Transverse colon (tissue), 4 donors: ENCODE results near the gene MPV17. TPM values are rescaled to one million over a fixed set of nuclear protein-coding genes. Genes with fewer than 3 reads are reported as not detected.

Experiments
- DNase-seq: peaks from one replicate; pipeline ENCODE4 v3.0.0-alpha.2; 2019
- H3K27ac ChIP-seq, 4 donors: fragments of 200-600 bp; sonication (generic); 2 replicates each; pipeline ENCODE4 v1.5.1; 2016 to 2018; ENCODE audit warnings: inconsistent platforms in 4 of 4
- H3K27me3 ChIP-seq: fragments of 200-600 bp; sonication (generic); 2 replicates; pipeline ENCODE4 v1.5.1; 2017; ENCODE audit warnings: inconsistent platforms
- H3K36me3 ChIP-seq, 4 donors: fragments of 200-600 bp; sonication (generic); 2 replicates each; pipeline ENCODE4 v1.5.1; 2017 to 2019; ENCODE audit warnings: inconsistent platforms in 4 of 4
- H3K4me1 ChIP-seq, 4 donors: fragments of 200-600 bp; sonication (generic); 2 replicates each; pipeline ENCODE4 v1.5.1; 2017 to 2020; ENCODE audit warnings: inconsistent platforms in 4 of 4
- H3K4me3 ChIP-seq, 4 donors: fragments of 200-600 bp; sonication (generic); 1 replicate in 1 of 4; 2 replicates in 3 of 4; pipeline versions ENCODE4 v1.5.1 to v1.6.1; 2017 to 2019; ENCODE audit warnings: inconsistent platforms in 4 of 4
- H3K9me3 ChIP-seq, 2 donors: fragments of 200-600 bp; sonication (generic); 2 replicates each; pipeline ENCODE4 v1.5.1; 2017 to 2019; ENCODE audit warnings: inconsistent platforms in 2 of 2
- EP300 ChIP-seq: sonication (generic); formaldehyde crosslinking; IDR thresholded peaks from one replicate; pipeline ENCODE4 v1.6.1; 2017; ENCODE audit warnings: antibody characterized with exemption, low read depth
- POLR2A ChIP-seq: fragments of 450-650 bp; IDR thresholded peaks from one replicate; pipeline ENCODE4 v1.6.1; 2016; ENCODE audit warnings: antibody characterized with exemption, mild to moderate bottlenecking, moderate library complexity
- POLR2AphosphoS5 ChIP-seq, 3 donors: sonication (generic); formaldehyde crosslinking; IDR thresholded peaks; one replicate each; pipeline ENCODE4 v1.6.1; 2016; ENCODE audit warnings: antibody characterized with exemption in 3 of 3
- whole genome bisulfite sequencing, 2 donors: methylation state at CpG; one replicate each; pipeline ENCODE4 v1.1.5; 2018; ENCODE audit warnings: low coverage in 1 of 2; 5-methylcytosine and 5-hydroxymethylcytosine counted together
- in situ Hi-C, 4 donors: fragments of 200-750 bp; cut with MboI; loops; one replicate each; pipeline versions ENCODE4 v1.15.0 to v1.15.1; 2017; ENCODE audit warnings: low sequenced_read_pairs in 3 of 4, low pct_ligation_motif_present in 1 of 4, low pct_unique_long_range_greater_than_20kb in 1 of 4
- intact Hi-C: fragments of 100-400 bp; cut with DNase I; formaldehyde crosslinking; loops from one replicate; pipeline ENCODE4 v1.15.1; 2023; ENCODE audit warnings: low total_unique reads
- total RNA-seq, 4 donors: library from RNA; depleted of rRNA; stranded (reverse); fragments of >200 nt; gene quantifications; one replicate each; pipeline ENCODE4 v1.1.0, GENCODE V29; 2016
- TF ChIP-seq, protein P1 (sequence below), 5 experiments: fragments of 200-600 bp in 3 of 5; fragments of 450-650 bp in 2 of 5; sonication (generic) in 3 of 5; IDR thresholded peaks; 1 replicate in 2 of 5; 2 replicates in 3 of 5; pipeline ENCODE4 v1.5.1; 2016 to 2017; ENCODE audit warnings: antibody characterized with exemption in 5 of 5, inconsistent platforms in 3 of 5, mild to moderate bottlenecking in 2 of 5, moderate library complexity in 1 of 5

The MPV17 gene
- total RNA-seq, 4 donors from 2014 or later = 34.4 to 53.8 (median 38.3) TPM

DNA sequence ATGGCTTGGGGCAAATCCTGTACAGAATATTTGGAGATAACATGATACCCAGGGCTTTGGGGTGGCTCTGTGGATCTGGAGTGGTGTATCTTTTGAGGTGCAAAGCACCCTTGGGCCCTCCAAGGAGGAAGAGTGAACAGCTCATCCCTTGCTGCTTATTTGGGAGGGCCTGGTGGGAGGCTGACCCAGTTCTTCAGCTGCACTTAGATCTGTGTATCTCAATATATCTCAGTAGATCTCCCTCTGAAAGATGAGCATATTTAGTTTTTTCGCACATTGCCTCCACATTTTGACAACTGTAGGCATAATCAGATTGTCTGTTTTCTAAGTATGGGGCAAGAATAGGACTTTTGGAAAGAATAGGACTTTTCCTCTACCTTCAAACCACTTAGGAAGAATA is 37.9 kb downstream of the MPV17 start:
- DNase-seq = no peak
- intact Hi-C loops = loop anchor here (10.0 kb wide), 1 partner anchor 320 kb away; no protein-coding TSS in a partner anchor
- Histone ChIP-seq H3K27ac (no peak overlapping the region), H3K9me3 (no peaks in the 10 kb centered on the region), H3K27me3 (peaks cover 56% of the 10 kb centered on the region), H3K4me1 (no peaks in the 10 kb centered on the region), H3K4me3 (no peak overlapping the region), H3K36me3 (no peaks in the 10 kb centered on the region)
- in situ Hi-C loops = loop anchor here (5.0 to 25.0 kb wide), 3 partner anchors 180 to 323 kb away; partner anchors contain the start of gene MAPRE3 (in 3 of the 4)
- WGBS, 2 donors = 88 to 97% methylated on average over 1 of the region's 1 CpG
- TF ChIP-seq EP300 = no peak
- TF ChIP-seq, protein P1, sequence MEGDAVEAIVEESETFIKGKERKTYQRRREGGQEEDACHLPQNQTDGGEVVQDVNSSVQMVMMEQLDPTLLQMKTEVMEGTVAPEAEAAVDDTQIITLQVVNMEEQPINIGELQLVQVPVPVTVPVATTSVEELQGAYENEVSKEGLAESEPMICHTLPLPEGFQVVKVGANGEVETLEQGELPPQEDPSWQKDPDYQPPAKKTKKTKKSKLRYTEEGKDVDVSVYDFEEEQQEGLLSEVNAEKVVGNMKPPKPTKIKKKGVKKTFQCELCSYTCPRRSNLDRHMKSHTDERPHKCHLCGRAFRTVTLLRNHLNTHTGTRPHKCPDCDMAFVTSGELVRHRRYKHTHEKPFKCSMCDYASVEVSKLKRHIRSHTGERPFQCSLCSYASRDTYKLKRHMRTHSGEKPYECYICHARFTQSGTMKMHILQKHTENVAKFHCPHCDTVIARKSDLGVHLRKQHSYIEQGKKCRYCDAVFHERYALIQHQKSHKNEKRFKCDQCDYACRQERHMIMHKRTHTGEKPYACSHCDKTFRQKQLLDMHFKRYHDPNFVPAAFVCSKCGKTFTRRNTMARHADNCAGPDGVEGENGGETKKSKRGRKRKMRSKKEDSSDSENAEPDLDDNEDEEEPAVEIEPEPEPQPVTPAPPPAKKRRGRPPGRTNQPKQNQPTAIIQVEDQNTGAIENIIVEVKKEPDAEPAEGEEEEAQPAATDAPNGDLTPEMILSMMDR (IDR thresholded peaks at IDR 0.05) = no peak
- TF ChIP-seq POLR2A = no peak
- no peak for TF ChIP-seq POLR2AphosphoS5 (IDR thresholded peaks at IDR 0.05)

DNA sequence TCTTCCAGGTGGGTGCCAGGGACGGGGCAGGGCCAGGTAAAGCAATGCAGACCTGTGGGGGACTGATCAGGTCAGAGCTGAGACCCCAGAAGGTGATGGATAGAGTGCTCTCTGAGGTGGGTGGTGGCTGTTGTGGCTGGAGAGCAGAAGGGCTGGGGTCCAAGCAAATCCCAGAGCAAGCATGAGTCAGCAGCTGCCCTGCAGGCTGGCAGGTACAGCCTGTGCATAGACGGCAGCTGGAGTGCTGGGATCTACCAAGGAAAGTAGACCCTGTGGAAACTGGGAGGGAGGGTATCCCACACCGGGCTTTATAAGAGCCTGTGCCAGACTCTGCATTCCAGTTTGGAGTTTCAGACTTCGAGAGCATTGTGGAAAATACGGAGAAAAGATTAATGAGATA is 40.0 kb downstream of the MPV17 start:
- Histone ChIP-seq H3K27ac (no peak overlapping the region), H3K27me3 (peaks cover 52% of the 10 kb centered on the region), H3K9me3 (no peaks in the 10 kb centered on the region), H3K36me3 (no peaks in the 10 kb centered on the region), H3K4me3 (no peak overlapping the region), H3K4me1 (no peaks in the 10 kb centered on the region)
- TF ChIP-seq EP300 (no peak), POLR2A (no peak), POLR2AphosphoS5 (IDR thresholded peaks at IDR 0.05) (no peak)
- TF ChIP-seq, protein P1 (IDR thresholded peaks at IDR 0.05) = no peak
- intact Hi-C loops (loop anchor here (10.0 kb wide), 1 partner anchor 318 kb away; no protein-coding TSS in a partner anchor), in situ Hi-C loops (loop anchor here (5.0 to 25.0 kb wide), 3 partner anchors 178 to 321 kb away; partner anchors contain the start of gene MAPRE3 (in 3 of the 4))
- WGBS, 2 donors = 40 to 49% methylated on average over 1 to 5 of the region's 5 CpGs
- no peak for DNase-seq

DNA sequence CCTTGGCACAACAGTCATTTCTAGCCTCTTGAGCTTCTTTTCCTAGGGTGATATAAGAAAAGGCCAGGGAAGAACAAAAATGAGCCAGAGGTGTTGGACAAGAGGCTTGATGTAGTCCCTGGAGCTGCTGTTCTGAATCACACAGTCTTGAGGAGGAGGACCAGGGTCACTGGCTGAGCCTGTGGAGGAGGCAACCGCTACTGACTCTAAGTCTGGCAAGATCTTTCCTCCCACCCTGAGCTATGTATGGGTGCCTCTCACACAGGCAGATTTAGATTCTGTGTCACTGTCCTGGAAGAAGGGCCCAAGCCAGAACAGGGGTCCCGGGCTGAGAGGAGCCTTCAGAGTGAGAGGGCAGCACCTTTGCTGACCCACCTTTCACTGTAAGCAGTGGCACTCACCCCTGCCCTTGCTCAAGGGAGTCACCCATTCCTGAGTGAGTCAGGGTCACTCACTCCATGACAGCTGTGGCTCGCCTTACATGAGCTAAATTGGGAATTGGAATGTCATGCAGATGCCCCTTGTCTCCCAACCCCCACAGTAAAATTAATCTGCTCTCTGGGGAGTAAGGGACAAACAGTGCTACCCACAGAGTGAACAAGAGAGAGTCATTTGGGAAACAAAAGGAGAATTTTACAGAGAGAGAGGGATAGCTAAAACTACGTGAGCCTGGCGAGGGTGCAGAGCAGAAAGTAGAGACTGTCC is 40.9 kb downstream of the MPV17 start, which contains the start of gene TRIM54:
Gene TRIM54 (plus strand): TSS at position 575 of the 705 bp plus-strand sequence. CDS start 303 bp downstream, outside the sequence.
- 69% methylated on average over 4 of the region's 5 CpGs; no CpG with 5 or more reads in 1 of the 2 donors for WGBS, 2 donors
- H3K4me1 ChIP-seq = no peaks in the 10 kb centered on the region

DNA sequence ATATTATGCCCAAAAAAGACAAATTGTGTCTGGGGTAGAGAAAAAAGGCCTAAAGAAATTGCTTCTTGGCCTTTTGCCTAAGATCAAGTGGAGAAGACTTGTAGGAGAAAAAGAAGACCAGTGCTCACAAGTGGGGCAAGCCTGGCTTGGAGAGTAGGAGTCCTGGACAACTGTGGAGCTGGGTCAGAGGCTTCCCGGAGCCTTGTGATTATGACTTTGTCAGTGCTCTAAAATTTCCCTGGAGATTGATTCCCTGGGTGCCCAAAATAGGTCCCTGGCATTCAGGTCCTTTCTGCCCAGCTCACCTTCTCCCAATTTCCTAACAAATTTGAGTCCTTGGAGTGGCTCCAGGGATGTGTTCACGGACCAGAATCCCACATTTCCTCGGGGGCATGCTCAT is 41.5 kb downstream of the MPV17 start:
- Histone ChIP-seq H3K27me3 (peaks cover 40% of the 10 kb centered on the region), H3K4me1 (no peaks in the 10 kb centered on the region), H3K9me3 (no peaks in the 10 kb centered on the region), H3K36me3 (no peaks in the 10 kb centered on the region), H3K4me3 (no peak overlapping the region), H3K27ac (no peak overlapping the region)
- in situ Hi-C loops (loop anchor here (5.0 to 25.0 kb wide), 3 partner anchors 177 to 319 kb away; partner anchors contain the start of gene MAPRE3 (in 3 of the 4)), intact Hi-C loops (loop anchor here (2.0 to 10.0 kb wide), 2 partner anchors 183 to 317 kb away; no protein-coding TSS in a partner anchor)
- TF ChIP-seq POLR2AphosphoS5 (IDR thresholded peaks at IDR 0.05) (no peak), EP300 (no peak), POLR2A (no peak)
- TF ChIP-seq, protein P1 (IDR thresholded peaks at IDR 0.05) = no peak
- WGBS, 2 donors = 70 to 78% methylated on average over 3 of the region's 3 CpGs
- DNase-seq = no peak

More for the DNA sequence above, 40.9 kb downstream of the MPV17 start, which contains the start of gene TRIM54:
- Histone ChIP-seq H3K4me3 (no peak within 1 kb of the TSS), H3K9me3 (no peaks in the 10 kb centered on the region), H3K27ac (no peak within 1 kb of the TSS), H3K36me3 (no peaks in the 10 kb centered on the region), H3K27me3 (peaks cover 45% of the 10 kb centered on the region)
- in situ Hi-C loops = loop anchor here (5.0 to 25.0 kb wide), 3 partner anchors 177 to 320 kb away; partner anchors contain the start of gene MAPRE3 (in 3 of the 4)
- no peak for DNase-seq
- intact Hi-C loops = loop anchor here (2.0 to 10.0 kb wide), 2 partner anchors 183 to 317 kb away; no protein-coding TSS in a partner anchor
- TF ChIP-seq, protein P1 (IDR thresholded peaks at IDR 0.05) = no peak
- TF ChIP-seq POLR2A = no peak
- TF ChIP-seq POLR2AphosphoS5 (IDR thresholded peaks at IDR 0.05) = no peak
- no peak for TF ChIP-seq EP300
